Measurements from ENCODE around the gene ANKRD12.

DNA sequence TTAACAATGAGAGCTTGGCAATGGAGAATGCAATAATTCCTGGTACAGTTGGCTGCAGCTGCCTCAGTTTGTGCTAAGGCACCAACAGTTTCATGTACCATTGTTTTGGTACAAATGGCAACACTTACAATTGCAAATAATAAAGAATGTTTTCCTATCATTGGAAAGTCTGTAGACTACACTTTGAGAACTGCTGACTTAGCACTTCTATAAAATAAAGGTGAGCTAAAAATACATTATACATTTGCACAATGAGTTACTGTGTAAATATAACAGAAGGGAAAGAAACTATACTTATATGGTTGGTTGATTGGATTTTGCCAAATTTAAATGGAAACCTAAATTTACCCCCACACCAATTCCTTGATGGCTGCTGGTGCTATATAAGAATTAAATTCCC lies 153.1 kb downstream of the ANKRD12 start:
- TF ChIP-seq CTCF (IDR thresholded peaks at IDR 0.05) (no peak), ZFX (IDR thresholded peaks at IDR 0.05; ENCODE audit: borderline replicate concordance) (no peak)

Data from 22Rv1 (cell line).